IPS DF 4.7 (cell line): ENCODE data around the gene DNA2.
"Not testable (repeated sequence)": the region's sequence is repeated elsewhere in the genome, so short reads cannot be mapped to it uniquely, and the experiment has no call there.

ENCODE experiments used
- DNase-seq: peaks from one replicate; pipeline ENCODE4 v3.0.0-alpha.2; 2013; ENCODE audit warnings: low spot score; ENCODE audit errors: extremely low read depth

The DNA2 gene

GRCh38 chr10:68471586-68472408, at the start of gene DNA2:
TSS of gene DNA2 (minus strand) at chr10:68471973. CDS start at chr10:68471864, 109 bp downstream.
- DNase-seq, result peak; percentile 51

- not testable (repeated sequence) for DNase-seq
Observed at GRCh38 chr10:68518609-68519008, 46.8 kb upstream of the DNA2 start.

GRCh38 chr10:68517188-68517587, 45.4 kb upstream of the DNA2 start:
- DNase-seq, result no peak

GRCh38 chr10:68516766-68517165, 45.0 kb upstream of the DNA2 start:
- no peak for DNase-seq

GRCh38 chr10:68516216-68516615, 44.4 kb upstream of the DNA2 start:
- not testable (repeated sequence) for DNase-seq

- DNase-seq, result no peak
Observed at GRCh38 chr10:68508090-68508489, 36.3 kb upstream of the DNA2 start.

GRCh38 chr10:68506411-68506810, 34.6 kb upstream of the DNA2 start:
- DNase-seq, result no peak

- no peak for DNase-seq
Observed at GRCh38 chr10:68502846-68503245, 31.1 kb upstream of the DNA2 start.

GRCh38 chr10:68501691-68502090, 29.9 kb upstream of the DNA2 start:
- no peak for DNase-seq

- DNase-seq, result no peak
Observed at GRCh38 chr10:68499544-68499943, 27.8 kb upstream of the DNA2 start.

GRCh38 chr10:68496072-68496471, 24.3 kb upstream of the DNA2 start:
- DNase-seq, result peak; percentile 16

GRCh38 chr10:68492118-68492517, 20.3 kb upstream of the DNA2 start:
- DNase-seq, result no peak

GRCh38 chr10:68489919-68490318, 18.1 kb upstream of the DNA2 start:
- DNase-seq, result no peak

- DNase-seq, result no peak
Observed at GRCh38 chr10:68474021-68474420, 2.2 kb upstream of the DNA2 start.

GRCh38 chr10:68471063-68471585, 649 bp downstream of the DNA2 start:
- DNase-seq, result no peak

GRCh38 chr10:68470300-68470699, 1.5 kb downstream of the DNA2 start:
- DNase-seq, result no peak

- DNase-seq, result no peak
Observed at GRCh38 chr10:68469838-68470237, 1.9 kb downstream of the DNA2 start.

- DNase-seq, result not testable (repeated sequence)
Observed at GRCh38 chr10:68464729-68465128, 7.0 kb downstream of the DNA2 start.

GRCh38 chr10:68463365-68464093, 8.2 kb downstream of the DNA2 start:
- no peak for DNase-seq

GRCh38 chr10:68462536-68462935, 9.2 kb downstream of the DNA2 start:
- DNase-seq, result no peak

- no peak for DNase-seq
Observed at GRCh38 chr10:68461032-68461431, 10.7 kb downstream of the DNA2 start.

- DNase-seq, result not testable (repeated sequence)
Observed at GRCh38 chr10:68449698-68450097, 22.1 kb downstream of the DNA2 start.
